GM12878 (cell line): Measurements from ENCODE around the gene TSHZ1. TPM values are rescaled to one million over a fixed set of nuclear protein-coding genes. Genes with fewer than 3 reads are reported as not detected.

Experiments used
- ATAC-seq: fragments of 200-7000 bp; cut with Tn5 transposase; 3 replicates; pipeline ENCODE4 v1.9.1; 2020; ENCODE audit warnings: mild to moderate bottlenecking, moderate library complexity
- BruUV-seq: library from RNA; stranded (reverse); fragments of 400-500 nt; replicated peaks from 2 replicates; lab custom pipeline; 2021; lab: Mats Ljungman, UMichigan
- CTCF ChIA-PET: fragments of 300-600 bp; sonication (Branson Sonifier 250); formaldehyde crosslinking; extraction: SDS; loops from one replicate; lab custom pipeline; 2021; ENCODE audit warnings: inconsistent platforms; lab: Yijun Ruan, JAX
- POLR2A ChIA-PET: fragments of 350-600 bp; formaldehyde crosslinking; extraction: SDS; loops from one replicate; lab custom pipeline; 2021; ENCODE audit warnings: inconsistent platforms; lab: Charles Lee
- RAD21 ChIA-PET: fragments of 300-600 bp; sonication (Branson Sonifier 250); formaldehyde crosslinking; loops from one replicate; lab custom pipeline; 2023; ENCODE audit warnings: antibody characterized with exemption; ENCODE audit not compliant: unreplicated experiment; lab: Charles Lee
- SMC1A ChIA-PET: fragments of 300-600 bp; sonication (Branson Sonifier 250); formaldehyde crosslinking; loops from one replicate; lab custom pipeline; 2023; ENCODE audit not compliant: unreplicated experiment, uncharacterized antibody; lab: Charles Lee
- DNase-seq: peaks from one replicate; pipeline ENCODE4 v3.0.0-alpha.2; 2011; ENCODE audit warnings: low read depth, low spot score
- FAIRE-seq: peaks from 3 replicates; lab custom pipeline; 2011; peaks lifted over from hg19 to GRCh38; lab: Jason Lieb, UNC
- H2AFZ ChIP-seq: 2 replicates; pipeline ENCODE4 v1.6.0; 2011; ENCODE audit warnings: low read depth, low read length, control low read depth; ENCODE audit not compliant: control insufficient read depth
- H3K27ac ChIP-seq: 2 replicates; pipeline ENCODE4 v1.5.1; 2011; ENCODE audit warnings: control low read depth; ENCODE audit not compliant: control insufficient read depth, insufficient read depth
- H3K27me3 ChIP-seq, 2 experiments: replicated peaks in 1 of 2; 2 replicates each; pipeline versions ENCODE4 v1.6.0 to v1.6.1; 2011; ENCODE audit warnings: low read length in 1 of 2; ENCODE audit not compliant: control insufficient read depth in 2 of 2, insufficient read depth in 2 of 2
- H3K36me3 ChIP-seq, 2 experiments: 2 replicates each; pipeline ENCODE4 v1.5.1; 2011; ENCODE audit warnings: low read length in 1 of 2; ENCODE audit not compliant: control insufficient read depth in 2 of 2, insufficient read depth in 2 of 2
- H3K4me1 ChIP-seq: 2 replicates; pipeline ENCODE4 v1.6.1; 2011; ENCODE audit warnings: mild to moderate bottlenecking, low read length, moderate library complexity, mixed read lengths; ENCODE audit not compliant: control insufficient read depth, insufficient read depth
- H3K4me2 ChIP-seq: 2 replicates; pipeline ENCODE4 v1.6.0; 2011; ENCODE audit warnings: control low read depth; ENCODE audit not compliant: control insufficient read depth, insufficient read depth
- H3K4me3 ChIP-seq: fragments of 200-600 bp; sonication (generic); 2 replicates; pipeline ENCODE4 v1.5.1; 2016
- H3K79me2 ChIP-seq: 2 replicates; pipeline ENCODE4 v1.6.0; 2011; ENCODE audit warnings: low read length; ENCODE audit not compliant: control insufficient read depth, insufficient read depth
- H3K9ac ChIP-seq: 2 replicates; pipeline ENCODE4 v1.8.0; 2011; ENCODE audit warnings: low read length, control low read depth, mixed read lengths; ENCODE audit not compliant: control insufficient read depth, insufficient read depth
- H3K9me3 ChIP-seq: replicated peaks from 3 replicates; pipeline ENCODE4 v1.5.1; 2011; ENCODE audit warnings: mild to moderate bottlenecking, low read length; ENCODE audit not compliant: control insufficient read depth, insufficient read depth
- H4K20me1 ChIP-seq: 2 replicates; pipeline ENCODE4 v1.6.0; 2011; ENCODE audit not compliant: control insufficient read depth, insufficient read depth
- CHD4 ChIP-seq: fragments of 200-600 bp; sonication (generic); IDR thresholded peaks from 2 replicates; pipeline ENCODE4 v1.6.1; 2016; ENCODE audit warnings: mild to moderate bottlenecking
- EGR1 ChIP-seq, 2 experiments: IDR thresholded peaks; 1 replicate in 1 of 2; 2 replicates in 1 of 2; pipeline ENCODE4 v1.6.1; 2011 to 2012; ENCODE audit warnings: low read depth in 2 of 2, low read length in 2 of 2, borderline replicate concordance in 1 of 2, mild to moderate bottlenecking in 1 of 2, moderate library complexity in 1 of 2
- MEF2B ChIP-seq: fragments of 450-650 bp; IDR thresholded peaks from 2 replicates; pipeline ENCODE4 v1.6.1; 2018; ENCODE audit warnings: mild to moderate bottlenecking, moderate library complexity; ENCODE audit not compliant: partially characterized antibody, poor library complexity, severe bottlenecking
- NFIC ChIP-seq: IDR thresholded peaks from 2 replicates; pipeline ENCODE4 v1.6.1; 2012; ENCODE audit warnings: low read depth, mild to moderate bottlenecking, inconsistent platforms, low read length, moderate library complexity
- SMARCA5 ChIP-seq: fragments of 450-650 bp; IDR thresholded peaks from 2 replicates; pipeline ENCODE4 v1.6.1; 2017; ENCODE audit warnings: mild to moderate bottlenecking
- SREBF2 ChIP-seq: IDR thresholded peaks from 2 replicates; pipeline ENCODE4 v1.6.1; 2012; ENCODE audit warnings: mild to moderate bottlenecking, low read length
- STAT3 ChIP-seq: IDR thresholded peaks from 2 replicates; pipeline ENCODE4 v1.6.1; 2011; ENCODE audit warnings: low read depth, low read length, improper control_type of control experiment
- WRNIP1 ChIP-seq: IDR thresholded peaks from 2 replicates; pipeline ENCODE4 v1.6.1; 2011; ENCODE audit warnings: low read depth, low read length, improper control_type of control experiment, borderline replicate concordance
- ZNF207 ChIP-seq: fragments of 450-650 bp; IDR thresholded peaks from 2 replicates; pipeline ENCODE4 v1.6.1; 2014; ENCODE audit warnings: antibody characterized with exemption, mild to moderate bottlenecking, borderline replicate concordance
- WGBS: methylation state at CpG from one replicate; pipeline ENCODE4 v1.1.6; 2016; ENCODE audit warnings: low lambda C conversion rate; ENCODE audit not compliant: insufficient replicate concordance, insufficient coverage; ENCODE audit errors: missing lambda C conversion rate; 5-methylcytosine and 5-hydroxymethylcytosine counted together
- in situ Hi-C: fragments of 300-500 bp; cut with MboI; formaldehyde crosslinking; loops from 9 replicates; pipeline ENCODE4 v1.14.3; 2018; ENCODE audit warnings: mixed read lengths
- intact Hi-C: fragments of 100-400 bp; cut with micrococcal nuclease; formaldehyde crosslinking; loops from one replicate; pipeline ENCODE4 v1.14.2; 2022; ENCODE audit not compliant: unreplicated experiment
- polyA plus RNA-seq, 11 experiments: library from polyadenylated mRNA; depleted of rRNA in 4 of 11; unstranded in 6 of 11; stranded (reverse) in 5 of 11; fragments of >200 nt; fragmentation: Nextera tagmentation in 4 of 11; fragmentation: Illumina TruSeq in 1 of 11; extraction: Ambion mirVana in 4 of 11; extraction: Trizol in 1 of 11; gene quantifications; 1 replicate in 1 of 11; 2 replicates in 10 of 11; pipeline versions ENCODE4 v1.2.1 to v1.2.3, GENCODE V29; 2011 to 2016; ENCODE audit warnings: inconsistent platforms in 2 of 11, missing spikeins in 2 of 11, low read depth in 1 of 11
- total RNA-seq, 4 experiments: library from RNA; depleted of rRNA in 3 of 4; stranded (reverse); fragments of >200 nt in 3 of 4; fragmentation: Illumina TruSeq in 1 of 4; extraction: Trizol in 1 of 4; gene quantifications; 2 replicates each; pipeline versions ENCODE4 v1.2.1 to v1.2.3, GENCODE V29; 2013 to 2021
- TF ChIP-seq, protein P1 (sequence below): fragments of 450-650 bp; IDR thresholded peaks from 2 replicates; pipeline ENCODE4 v1.6.1; 2016; ENCODE audit warnings: mild to moderate bottlenecking, moderate library complexity, borderline replicate concordance
- TF ChIP-seq, protein P2 (sequence below): fragments of 450-650 bp; IDR thresholded peaks from 2 replicates; pipeline ENCODE4 v1.6.1; 2016; ENCODE audit warnings: mild to moderate bottlenecking
- TF ChIP-seq, protein P3 (sequence below): fragments of 450-650 bp; IDR thresholded peaks from 2 replicates; pipeline ENCODE4 v1.6.1; 2014; ENCODE audit warnings: mild to moderate bottlenecking
- TF ChIP-seq, protein P4 (sequence below): IDR thresholded peaks from 2 replicates; pipeline ENCODE4 v1.6.1; 2012; ENCODE audit warnings: low read depth, low read length, improper control_type of control experiment

Gene TSHZ1
- total and polyA plus RNA-seq, 10 of the 15 experiments (the other 5 are each of a cell fraction or from before 2014, with no cell fraction given): 2.2 to 15.2 (median 5.1) TPM

DNA sequence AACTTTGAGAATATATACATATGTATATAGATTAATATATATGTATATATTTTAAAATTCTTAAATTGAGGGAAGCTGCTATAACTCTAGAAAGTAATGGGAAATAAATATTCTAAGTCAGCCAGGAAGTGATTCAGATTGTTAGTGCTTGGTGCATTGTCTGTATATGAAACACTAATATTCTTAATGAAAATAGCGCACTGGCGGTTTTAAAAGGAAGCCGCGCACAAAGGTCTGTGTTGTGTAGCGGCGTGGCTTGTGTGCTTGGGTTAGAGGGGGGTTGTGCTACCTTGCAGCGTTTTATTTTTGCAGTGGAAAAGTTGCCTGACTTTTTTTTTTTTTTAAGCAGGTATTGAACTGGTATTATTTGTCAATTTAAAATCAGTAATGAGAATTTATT lies 11.3 kb downstream of the TSHZ1 start:
- FAIRE-seq: no peak
- in situ Hi-C loops: loop anchor here (25.0 kb wide), 1 partner anchor 1890 kb away; no protein-coding TSS in a partner anchor

More for the DNA sequence above, 11.3 kb downstream of the TSHZ1 start:
- H3K27ac ChIP-seq: no peak overlapping the region
- no peaks in the 10 kb centered on the region for H4K20me1 ChIP-seq
- H3K9me3 ChIP-seq: no peaks in the 10 kb centered on the region
- H3K9ac ChIP-seq: no peak overlapping the region
- no peaks in the 10 kb centered on the region; a peak in 1 of 4 replicates for H3K36me3 ChIP-seq
- no peak overlapping the region for H3K4me3 ChIP-seq
- intact Hi-C loops: no loop called here
- DNase-seq (no peak), ATAC-seq (no peak)
- ChIA-PET CTCF (no interaction called here), SMC1A (interaction anchor here (1.2 kb wide), 1 partner anchor 48 kb away, joined by 3 read pairs; no protein-coding TSS in a partner anchor), RAD21 (no interaction called here), POLR2A (interaction anchor here (1.5 kb wide), 1 partner anchor 11 kb away, joined by 9 read pairs; the partner anchor contains the start of gene TSHZ1)
- no peak for TF ChIP-seq EGR1 (IDR thresholded peaks at IDR 0.05; ENCODE audit: borderline replicate concordance in 1 of 2, low read depth in 2 of 2, low read length in 2 of 2)
- no peak for TF ChIP-seq STAT3
- no peak for TF ChIP-seq SMARCA5
- TF ChIP-seq, protein P1, sequence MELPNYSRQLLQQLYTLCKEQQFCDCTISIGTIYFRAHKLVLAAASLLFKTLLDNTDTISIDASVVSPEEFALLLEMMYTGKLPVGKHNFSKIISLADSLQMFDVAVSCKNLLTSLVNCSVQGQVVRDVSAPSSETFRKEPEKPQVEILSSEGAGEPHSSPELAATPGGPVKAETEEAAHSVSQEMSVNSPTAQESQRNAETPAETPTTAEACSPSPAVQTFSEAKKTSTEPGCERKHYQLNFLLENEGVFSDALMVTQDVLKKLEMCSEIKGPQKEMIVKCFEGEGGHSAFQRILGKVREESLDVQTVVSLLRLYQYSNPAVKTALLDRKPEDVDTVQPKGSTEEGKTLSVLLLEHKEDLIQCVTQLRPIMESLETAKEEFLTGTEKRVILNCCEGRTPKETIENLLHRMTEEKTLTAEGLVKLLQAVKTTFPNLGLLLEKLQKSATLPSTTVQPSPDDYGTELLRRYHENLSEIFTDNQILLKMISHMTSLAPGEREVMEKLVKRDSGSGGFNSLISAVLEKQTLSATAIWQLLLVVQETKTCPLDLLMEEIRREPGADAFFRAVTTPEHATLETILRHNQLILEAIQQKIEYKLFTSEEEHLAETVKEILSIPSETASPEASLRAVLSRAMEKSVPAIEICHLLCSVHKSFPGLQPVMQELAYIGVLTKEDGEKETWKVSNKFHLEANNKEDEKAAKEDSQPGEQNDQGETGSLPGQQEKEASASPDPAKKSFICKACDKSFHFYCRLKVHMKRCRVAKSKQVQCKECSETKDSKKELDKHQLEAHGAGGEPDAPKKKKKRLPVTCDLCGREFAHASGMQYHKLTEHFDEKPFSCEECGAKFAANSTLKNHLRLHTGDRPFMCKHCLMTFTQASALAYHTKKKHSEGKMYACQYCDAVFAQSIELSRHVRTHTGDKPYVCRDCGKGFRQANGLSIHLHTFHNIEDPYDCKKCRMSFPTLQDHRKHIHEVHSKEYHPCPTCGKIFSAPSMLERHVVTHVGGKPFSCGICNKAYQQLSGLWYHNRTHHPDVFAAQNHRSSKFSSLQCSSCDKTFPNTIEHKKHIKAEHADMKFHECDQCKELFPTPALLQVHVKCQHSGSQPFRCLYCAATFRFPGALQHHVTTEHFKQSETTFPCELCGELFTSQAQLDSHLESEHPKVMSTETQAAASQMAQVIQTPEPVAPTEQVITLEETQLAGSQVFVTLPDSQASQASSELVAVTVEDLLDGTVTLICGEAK: no peak
- TF ChIP-seq MEF2B: no peak
- no peak for TF ChIP-seq WRNIP1
- no peak for TF ChIP-seq SREBF2
- TF ChIP-seq, protein P2, sequence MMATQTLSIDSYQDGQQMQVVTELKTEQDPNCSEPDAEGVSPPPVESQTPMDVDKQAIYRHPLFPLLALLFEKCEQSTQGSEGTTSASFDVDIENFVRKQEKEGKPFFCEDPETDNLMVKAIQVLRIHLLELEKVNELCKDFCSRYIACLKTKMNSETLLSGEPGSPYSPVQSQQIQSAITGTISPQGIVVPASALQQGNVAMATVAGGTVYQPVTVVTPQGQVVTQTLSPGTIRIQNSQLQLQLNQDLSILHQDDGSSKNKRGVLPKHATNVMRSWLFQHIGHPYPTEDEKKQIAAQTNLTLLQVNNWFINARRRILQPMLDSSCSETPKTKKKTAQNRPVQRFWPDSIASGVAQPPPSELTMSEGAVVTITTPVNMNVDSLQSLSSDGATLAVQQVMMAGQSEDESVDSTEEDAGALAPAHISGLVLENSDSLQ: no peak
- no peak for TF ChIP-seq ZNF207
- TF ChIP-seq, protein P3, sequence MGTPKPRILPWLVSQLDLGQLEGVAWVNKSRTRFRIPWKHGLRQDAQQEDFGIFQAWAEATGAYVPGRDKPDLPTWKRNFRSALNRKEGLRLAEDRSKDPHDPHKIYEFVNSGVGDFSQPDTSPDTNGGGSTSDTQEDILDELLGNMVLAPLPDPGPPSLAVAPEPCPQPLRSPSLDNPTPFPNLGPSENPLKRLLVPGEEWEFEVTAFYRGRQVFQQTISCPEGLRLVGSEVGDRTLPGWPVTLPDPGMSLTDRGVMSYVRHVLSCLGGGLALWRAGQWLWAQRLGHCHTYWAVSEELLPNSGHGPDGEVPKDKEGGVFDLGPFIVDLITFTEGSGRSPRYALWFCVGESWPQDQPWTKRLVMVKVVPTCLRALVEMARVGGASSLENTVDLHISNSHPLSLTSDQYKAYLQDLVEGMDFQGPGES: no peak
- TF ChIP-seq, protein P4, sequence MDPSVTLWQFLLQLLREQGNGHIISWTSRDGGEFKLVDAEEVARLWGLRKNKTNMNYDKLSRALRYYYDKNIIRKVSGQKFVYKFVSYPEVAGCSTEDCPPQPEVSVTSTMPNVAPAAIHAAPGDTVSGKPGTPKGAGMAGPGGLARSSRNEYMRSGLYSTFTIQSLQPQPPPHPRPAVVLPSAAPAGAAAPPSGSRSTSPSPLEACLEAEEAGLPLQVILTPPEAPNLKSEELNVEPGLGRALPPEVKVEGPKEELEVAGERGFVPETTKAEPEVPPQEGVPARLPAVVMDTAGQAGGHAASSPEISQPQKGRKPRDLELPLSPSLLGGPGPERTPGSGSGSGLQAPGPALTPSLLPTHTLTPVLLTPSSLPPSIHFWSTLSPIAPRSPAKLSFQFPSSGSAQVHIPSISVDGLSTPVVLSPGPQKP: no peak
- TF ChIP-seq NFIC: no peak
- no peak for TF ChIP-seq CHD4
- no peaks in the 10 kb centered on the region for H3K27me3 ChIP-seq
- 98% methylated on average over 7 of the region's 7 CpGs for WGBS
- H3K4me1 ChIP-seq: peaks cover 3% of the 10 kb centered on the region
- no peak overlapping the region for H2AFZ ChIP-seq
- H3K4me2 ChIP-seq: no peak overlapping the region
- no TSS peak for BruUV-seq
- peaks cover under 1% of the 10 kb centered on the region for H3K79me2 ChIP-seq
